GM23338 (cell line): ENCODE data around the gene FOLH1. TPM values are rescaled to one million over a fixed set of nuclear protein-coding genes. Genes with fewer than 3 reads are reported as not detected.
"Not testable (repeated sequence)": the region's sequence is repeated elsewhere in the genome, so short reads cannot be mapped to it uniquely, and the experiment has no call there.

Experiments used
- ATAC-seq: fragments of 200-7000 bp; cut with Tn5 transposase; 3 replicates; pipeline ENCODE4 v1.9.1; 2020
- DNase-seq: peaks from one replicate; pipeline ENCODE4 v3.0.0-alpha.2; 2015; ENCODE audit warnings: low spot score
- H2AFZ ChIP-seq: fragments of 200-600 bp; sonication (generic); 2 replicates; pipeline ENCODE4 v1.8.0; 2016; ENCODE audit warnings: antibody characterized with exemption, mild to moderate bottlenecking, moderate library complexity
- H3F3A ChIP-seq: fragments of 200-600 bp; sonication (generic); replicated peaks from 2 replicates; pipeline ENCODE4 v1.8.0; 2017; ENCODE audit warnings: antibody characterized with exemption, mixed run types, low read depth
- H3K27ac ChIP-seq: fragments of 200-600 bp; sonication (generic); 2 replicates; pipeline ENCODE4 v1.6.1; 2016; ENCODE audit warnings: low read depth
- H3K27me3 ChIP-seq: fragments of 200-600 bp; sonication (generic); 2 replicates; pipeline ENCODE4 v1.8.0; 2016; ENCODE audit warnings: mild to moderate bottlenecking, mixed run types, moderate library complexity; ENCODE audit not compliant: insufficient read depth
- H3K36me3 ChIP-seq: fragments of 200-600 bp; sonication (generic); 2 replicates; pipeline ENCODE4 v1.8.0; 2016; ENCODE audit warnings: mild to moderate bottlenecking; ENCODE audit not compliant: insufficient read depth
- H3K4me1 ChIP-seq: fragments of 200-600 bp; sonication (generic); 2 replicates; pipeline ENCODE4 v1.8.0; 2016; ENCODE audit warnings: mild to moderate bottlenecking, moderate library complexity; ENCODE audit not compliant: insufficient read depth
- H3K4me2 ChIP-seq: fragments of 200-600 bp; sonication (generic); 2 replicates; pipeline ENCODE4 v1.7.1; 2017; ENCODE audit warnings: mixed run types
- H3K4me3 ChIP-seq: fragments of 200-600 bp; sonication (generic); 2 replicates; pipeline ENCODE4 v1.6.1; 2016; ENCODE audit warnings: mixed run types
- H3K79me2 ChIP-seq: fragments of 200-600 bp; sonication (generic); replicated peaks from 2 replicates; pipeline ENCODE4 v1.8.0; 2017; ENCODE audit warnings: mild to moderate bottlenecking; ENCODE audit not compliant: insufficient read depth
- H3K9me2 ChIP-seq: fragments of 200-600 bp; sonication (generic); 2 replicates; pipeline ENCODE4 v1.8.0; 2017; ENCODE audit not compliant: insufficient read depth
- H4K20me1 ChIP-seq: fragments of 200-600 bp; sonication (generic); replicated peaks from 2 replicates; pipeline ENCODE4 v1.8.0; 2017; ENCODE audit warnings: mild to moderate bottlenecking; ENCODE audit not compliant: insufficient read depth
- H3K27ac Mint-ChIP-seq: 2 replicates; pipeline ENCODE4 v1.8.0; 2020; ENCODE audit warnings: inconsistent platforms, mild to moderate bottlenecking, moderate library complexity, mixed read lengths
- H3K27me3 Mint-ChIP-seq: 3 replicates; pipeline ENCODE4 v1.8.0; 2022; ENCODE audit warnings: low read depth, mild to moderate bottlenecking, moderate library complexity, mixed read lengths, inconsistent platforms; ENCODE audit not compliant: insufficient read depth, poor library complexity
- H3K36me3 Mint-ChIP-seq: 3 replicates; pipeline ENCODE4 v1.8.0; 2021; ENCODE audit warnings: low read depth, mild to moderate bottlenecking, inconsistent platforms, moderate library complexity, mixed read lengths
- H3K4me1 Mint-ChIP-seq: 3 replicates; pipeline ENCODE4 v1.8.0; 2020; ENCODE audit warnings: mild to moderate bottlenecking, inconsistent platforms, mixed read lengths
- H3K4me3 Mint-ChIP-seq: 3 replicates; pipeline ENCODE4 v1.8.0; 2021; ENCODE audit warnings: moderate library complexity, mild to moderate bottlenecking, inconsistent platforms, mixed read lengths
- H3K9me3 Mint-ChIP-seq: 3 replicates; pipeline ENCODE4 v1.8.0; 2020; ENCODE audit warnings: moderate library complexity, mild to moderate bottlenecking, inconsistent platforms, mixed read lengths
- ZNF114 ChIP-seq: fragments of 250-450 bp; sonication (Bioruptor Pico); IDR thresholded peaks from 2 replicates; pipeline ENCODE4 v1.5.0; 2020; ENCODE audit warnings: mild to moderate bottlenecking, moderate library complexity
- ZNF462 ChIP-seq: fragments of 250-450 bp; sonication (Bioruptor Pico); IDR thresholded peaks from 2 replicates; pipeline ENCODE4 v1.5.0; 2020; ENCODE audit warnings: mild to moderate bottlenecking, moderate library complexity
- polyA plus RNA-seq: library from polyadenylated mRNA; unstranded; fragments of >200 nt; fragmentation: Nextera tagmentation; extraction: Ambion mirVana; gene quantifications from 2 replicates; pipeline ENCODE4 v1.2.1, GENCODE V29; 2016
- total RNA-seq: library from RNA; depleted of rRNA; stranded (reverse); fragments of >200 nt; shearing (Covaris generic); gene quantifications from 2 replicates; pipeline ENCODE4 v1.2.3, GENCODE V29; 2014

The FOLH1 gene
- total and polyA plus RNA-seq, 2 experiments from 2014 or later: 0.32 to 1.5 TPM

- TF ChIP-seq ZNF462: no peak
- no peak for TF ChIP-seq ZNF114 (CRISPR knock-in tag)
These were observed 6.0 kb downstream of the FOLH1 start (continued) for GRCh38 chr11:49202287-49202976.

- not testable (repeated sequence) for H3K4me3 ChIP-seq, H3K79me2 ChIP-seq, H4K20me1 ChIP-seq, H3K27ac ChIP-seq, H3K4me1 Mint-ChIP-seq, H3K9me2 ChIP-seq, H2AFZ ChIP-seq, ATAC-seq, H3K36me3 ChIP-seq, H3K4me3 Mint-ChIP-seq, H3K27me3 ChIP-seq, H3K4me2 ChIP-seq, DNase-seq, H3K36me3 Mint-ChIP-seq, H3F3A ChIP-seq, H3K4me1 ChIP-seq, H3K27ac Mint-ChIP-seq, H3K27me3 Mint-ChIP-seq
- H3K9me3 Mint-ChIP-seq: peaks cover 17% of the 10 kb centered on the region; the same call in 2 of the 3 replicates
These were observed 11.6 kb downstream of the FOLH1 start for GRCh38 chr11:49196775-49197174.

GRCh38 chr11:49196002-49196401, 12.4 kb downstream of the FOLH1 start:
- H3K36me3 Mint-ChIP-seq, H3K79me2 ChIP-seq, H3K4me2 ChIP-seq, H3K27me3 ChIP-seq, H3K4me3 Mint-ChIP-seq, H3K4me3 ChIP-seq, H3K27me3 Mint-ChIP-seq, H4K20me1 ChIP-seq, H2AFZ ChIP-seq, ATAC-seq, H3K4me1 Mint-ChIP-seq, H3F3A ChIP-seq, H3K36me3 ChIP-seq, H3K27ac Mint-ChIP-seq, H3K9me2 ChIP-seq, H3K4me1 ChIP-seq, H3K27ac ChIP-seq, DNase-seq: not testable (repeated sequence)
- peaks cover 25% of the 10 kb centered on the region for H3K9me3 Mint-ChIP-seq

GRCh38 chr11:49190287-49190686, 18.1 kb downstream of the FOLH1 start:
- peaks cover 22% of the 10 kb centered on the region for H3K9me3 Mint-ChIP-seq
- H3K27me3 Mint-ChIP-seq: not testable (repeated sequence)

GRCh38 chr11:49186225-49186624, 22.2 kb downstream of the FOLH1 start:
- H3K36me3 Mint-ChIP-seq, H3K27me3 Mint-ChIP-seq, H3K4me2 ChIP-seq, H3K27ac Mint-ChIP-seq, H3K4me1 ChIP-seq, DNase-seq, H3K4me3 Mint-ChIP-seq, H3K27me3 ChIP-seq, H2AFZ ChIP-seq, H3K79me2 ChIP-seq, H3F3A ChIP-seq, H3K4me3 ChIP-seq, H3K9me2 ChIP-seq, ATAC-seq, H3K27ac ChIP-seq, H3K4me1 Mint-ChIP-seq, H4K20me1 ChIP-seq, H3K36me3 ChIP-seq: not testable (repeated sequence)
- peaks cover 26% of the 10 kb centered on the region for H3K9me3 Mint-ChIP-seq

More at GRCh38 chr11:49190287-49190686, 18.1 kb downstream of the FOLH1 start:
- H3K36me3 ChIP-seq, H3K4me1 ChIP-seq, H3K79me2 ChIP-seq, H3K4me3 ChIP-seq, H3F3A ChIP-seq, ATAC-seq, H3K4me3 Mint-ChIP-seq, H3K27ac Mint-ChIP-seq, H3K36me3 Mint-ChIP-seq, H3K4me2 ChIP-seq, DNase-seq, H3K9me2 ChIP-seq, H3K27ac ChIP-seq, H3K27me3 ChIP-seq, H2AFZ ChIP-seq, H4K20me1 ChIP-seq, H3K4me1 Mint-ChIP-seq: not testable (repeated sequence)
